Smooth muscle cell of the coronary artery (primary cell): ENCODE data around the gene NMNAT1. TPM values are rescaled to one million over a fixed set of nuclear protein-coding genes. Genes with fewer than 3 reads are reported as not detected.

ENCODE experiments used
- total RNA-seq: library from RNA; depleted of rRNA; stranded (reverse); fragments of >200 nt; gene quantifications from 2 replicates; pipeline ENCODE4 v1.2.3, GENCODE V29; 2014; ENCODE audit warnings: low replicate concordance

The NMNAT1 gene
- 12.3 and 18.7 TPM in 2 replicates for total RNA-seq

DNA sequence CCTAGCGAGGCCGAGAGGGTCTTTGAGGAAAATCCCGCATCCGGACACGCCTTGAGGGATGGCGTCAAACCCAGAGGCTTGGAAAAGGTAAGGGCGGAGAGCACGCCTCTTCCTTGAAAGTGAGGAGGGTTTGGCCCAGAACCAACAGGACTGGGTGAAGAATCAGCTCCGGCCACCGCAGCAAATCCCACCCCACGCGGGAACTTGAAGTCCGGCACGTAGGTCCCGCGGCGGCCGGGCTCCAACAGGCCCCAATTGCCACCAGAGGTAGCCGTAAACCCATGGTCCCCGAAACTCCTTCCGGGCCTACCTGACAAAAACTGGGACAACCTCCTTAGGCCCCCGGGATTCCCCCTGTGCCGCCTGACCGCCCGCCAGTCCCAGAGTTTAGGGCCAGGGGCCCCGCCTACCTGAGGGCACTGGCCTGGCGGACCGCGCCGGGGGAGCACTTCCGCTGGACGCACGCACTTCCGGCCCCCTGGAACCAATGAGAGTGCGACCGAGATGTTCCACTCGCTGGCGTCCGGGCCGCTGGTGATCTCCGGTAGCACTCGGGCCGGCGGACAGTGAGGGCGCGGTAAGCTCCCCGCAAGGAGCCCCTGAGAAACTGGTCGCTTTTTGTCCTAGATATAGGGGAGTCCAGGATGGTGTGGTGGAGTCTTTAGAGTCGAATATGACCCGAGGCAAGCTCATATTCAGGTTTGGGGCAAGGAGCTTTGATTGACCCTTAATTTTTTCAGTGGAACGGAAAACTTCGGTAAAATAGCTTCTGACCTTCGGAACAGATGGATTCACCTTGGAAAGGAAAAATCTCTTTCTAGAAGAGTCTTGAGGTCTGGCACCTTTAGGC lies at the start of gene NMNAT1, which contains the start of gene LZIC:
Gene NMNAT1 (plus strand): TSS at position 537 of the 850 bp plus-strand sequence. CDS start 28,599 bp downstream, outside the sequence.
Gene LZIC (minus strand): TSS at position 453 of the 850 bp plus-strand sequence. CDS start 6,772 bp downstream, outside the sequence.

GRCh38 chr1:9910076-9910422 lies 33.2 kb upstream of the NMNAT1 start, which contains the start of gene CTNNBIP1:
Gene CTNNBIP1 (minus strand): TSS chr1:9910269. CDS start chr1:9872064, 38,205 bp downstream.

GRCh38 chr1:9996624-9997582 lies 53.6 kb downstream of the NMNAT1 start, which contains the start of gene RBP7:
Gene RBP7 (plus strand): TSS chr1:9997228. CDS start chr1:9997259, 31 bp downstream.

DNA sequence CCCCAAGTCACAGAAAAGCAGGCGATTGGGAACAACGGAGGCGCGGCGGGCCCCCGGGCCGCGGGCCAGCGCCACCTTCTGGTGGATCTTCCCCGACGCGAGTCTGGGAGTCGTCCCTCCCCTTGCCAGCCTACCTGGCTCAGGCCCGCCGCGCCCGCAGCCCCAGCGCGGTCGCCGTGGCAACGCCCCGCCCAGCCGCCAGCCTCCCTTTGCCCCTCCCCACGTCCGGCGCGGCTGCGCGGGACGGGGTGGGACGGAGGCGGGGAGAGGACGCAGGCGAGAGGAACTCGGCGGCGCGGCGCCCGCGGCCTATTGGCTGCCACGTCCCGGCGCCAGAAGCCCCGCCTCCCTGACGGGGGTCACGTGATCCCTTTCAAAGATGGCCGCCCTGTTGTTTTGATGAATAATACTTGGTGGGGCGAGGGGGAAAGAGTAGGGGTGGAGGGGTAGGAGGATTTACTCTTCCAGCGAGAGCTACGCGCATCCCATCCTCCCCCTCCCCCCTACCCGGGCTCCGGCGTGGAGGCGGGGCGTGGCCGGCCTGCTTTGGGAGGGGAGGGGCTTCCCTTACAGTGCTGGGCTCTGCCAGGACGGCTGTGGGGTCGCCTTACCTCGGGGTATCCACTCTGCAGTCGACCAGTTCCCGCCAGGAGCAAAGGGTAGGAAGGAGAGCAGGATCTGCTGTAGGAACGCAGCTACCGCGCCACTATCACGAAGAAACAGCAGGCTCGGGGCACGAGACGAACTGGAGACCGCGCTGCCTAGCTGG lies 89.5 kb downstream of the NMNAT1 start, which contains the start of gene UBE4B:
Gene UBE4B (plus strand): TSS at position 369 of the 769 bp plus-strand sequence. CDS start 713 bp downstream, outside the sequence.

Other genes with a start within 250 kb of the NMNAT1 start
- 65.8 and 98.1 TPM in 2 replicates for gene CLSTN1, start 119.5 kb upstream of the NMNAT1 start, total RNA-seq
- 30.4 and 38.4 TPM in 2 replicates for gene CTNNBIP1, start 33.2 kb upstream of the NMNAT1 start, total RNA-seq
- gene LZIC, start 84 bp upstream of the NMNAT1 start, total RNA-seq: 10.6 and 17.1 TPM in 2 replicates
- gene RBP7, start 53.8 kb downstream of the NMNAT1 start, total RNA-seq: 1.9 TPM in 1 of 2 replicates, not detected in the other
- 16.3 and 22.9 TPM in 2 replicates for gene UBE4B, start 89.5 kb downstream of the NMNAT1 start, total RNA-seq